ENCODE results near the gene TPM2. TPM values are rescaled to one million over a fixed set of nuclear protein-coding genes. Genes with fewer than 3 reads are reported as not detected.

TPM2 gene
- polyA plus RNA-seq, 1 of the 3 experiments (the other 2 are of a cell fraction) = 620 TPM

GRCh38 chr9:35664531-35665470, 24.9 kb downstream of the TPM2 start, which contains the start of gene ARHGEF39:
ARHGEF39 (minus strand) TSS chr9:35665195; CDS start chr9:35665169, 26 bp downstream.
- Histone ChIP-seq H3K9me3 (no peaks in the 10 kb centered on the region), H3K4me2 (peak within 1 kb of the TSS; percentile 76), H3K79me2 (ENCODE audit: insufficient read depth) (peaks cover 23% of the 10 kb centered on the region), H3K9ac (peak within 1 kb of the TSS; percentile 70; the same call in 1 of the 2 replicates), H2AFZ (ENCODE audit: low read depth) (peak within 1 kb of the TSS; percentile 92), H3K4me1 (ENCODE audit: control insufficient read depth in 1 of 2, insufficient read depth in 2 of 2, low read depth in 1 of 2, low read length in 1 of 2) (peaks cover 0 to 12% of the 10 kb centered on the region in 2 experiments; a peak in 1 of 4 replicates), H4K20me1 (ENCODE audit: insufficient read depth) (no peaks in the 10 kb centered on the region), H3K27ac (ENCODE audit: low read depth in 2 of 2, low read length in 1 of 2) (peak within 1 kb of the TSS; percentile 53 to 80), H3K9me2 (no peaks in the 10 kb centered on the region), H3F3A (replicated peaks; ENCODE audit: insufficient read depth) (peaks cover 31% of the 10 kb centered on the region), H3K27me3 (ENCODE audit: insufficient read depth) (no peaks in the 10 kb centered on the region), H3K36me3 (replicated peaks in 1 of 2; ENCODE audit: control insufficient read depth in 1 of 2, insufficient read depth in 2 of 2, low read length in 1 of 2) (peaks cover 0 to 11% of the 10 kb centered on the region in 2 experiments), H3K4me3 (ENCODE audit: low read depth in 2 of 2, low read length in 1 of 2) (peak within 1 kb of the TSS; percentile 61 to 65)
- TF ChIP-seq FOXM1 (IDR thresholded peaks at IDR 0.05; ENCODE audit: low read depth) (peak; percentile 87), MAX (IDR thresholded peaks at IDR 0.05; ENCODE audit: low read depth) (peak; percentile 96), NRF1 (IDR thresholded peaks at IDR 0.05; ENCODE audit: low read depth, low read length) (peak; percentile 74), RAD21 (IDR thresholded peaks at IDR 0.05; ENCODE audit: low read length) (no peak; the same call in 1 of the 2 replicates), NFIC (IDR thresholded peaks at IDR 0.05; ENCODE audit: borderline replicate concordance) (peak; percentile 38), TEAD4 (IDR thresholded peaks at IDR 0.05; ENCODE audit: borderline replicate concordance, insufficient read depth) (0 out of 2 replicates have a peak, but pooled peaks have one; percentile 37), PBX3 (IDR thresholded peaks at IDR 0.05) (no peak), MXI1 (IDR thresholded peaks at IDR 0.05; ENCODE audit: low read depth, low read length) (peak; percentile 94), SIN3A (IDR thresholded peaks at IDR 0.05; ENCODE audit: borderline replicate concordance, low read depth, low read length) (peak; percentile 78; the same call in 1 of the 2 replicates), CTCF (IDR thresholded peaks at IDR 0.05) (peak; percentile 55), YY1 (IDR thresholded peaks at IDR 0.05; ENCODE audit: low read depth) (0 out of 2 replicates have a peak, but pooled peaks have one; percentile 28), GABPA (IDR thresholded peaks at IDR 0.05; ENCODE audit: low read depth) (peak; percentile 73), TAF1 (IDR thresholded peaks at IDR 0.05; ENCODE audit: borderline replicate concordance, low read depth, low read length) (peak; percentile 50; the same call in 1 of the 2 replicates), USF1 (IDR thresholded peaks at IDR 0.05; ENCODE audit: borderline replicate concordance, low read depth) (no peak), CHD2 (IDR thresholded peaks at IDR 0.05; ENCODE audit: low read length, partially characterized antibody) (peak; percentile 8), ELF1 (IDR thresholded peaks at IDR 0.05) (peak; percentile 81), RXRA (IDR thresholded peaks at IDR 0.05; ENCODE audit: borderline replicate concordance, low read depth) (no peak; the same call in 1 of the 2 replicates), FOXJ3 (CRISPR knock-in tag; IDR thresholded peaks at IDR 0.05) (0 out of 2 replicates have a peak, but pooled peaks have one; percentile 22), EP300 (IDR thresholded peaks at IDR 0.05; ENCODE audit: borderline replicate concordance in 1 of 2, low read depth in 1 of 2, low read length in 1 of 2) (peak in 1 of 2 experiments; percentile 53; a peak in 2 of 4 replicates), POLR2AphosphoS5 (IDR thresholded peaks at IDR 0.05; ENCODE audit: low read depth, low read length) (peak; percentile 73)
- TF ChIP-seq, protein P1, sequence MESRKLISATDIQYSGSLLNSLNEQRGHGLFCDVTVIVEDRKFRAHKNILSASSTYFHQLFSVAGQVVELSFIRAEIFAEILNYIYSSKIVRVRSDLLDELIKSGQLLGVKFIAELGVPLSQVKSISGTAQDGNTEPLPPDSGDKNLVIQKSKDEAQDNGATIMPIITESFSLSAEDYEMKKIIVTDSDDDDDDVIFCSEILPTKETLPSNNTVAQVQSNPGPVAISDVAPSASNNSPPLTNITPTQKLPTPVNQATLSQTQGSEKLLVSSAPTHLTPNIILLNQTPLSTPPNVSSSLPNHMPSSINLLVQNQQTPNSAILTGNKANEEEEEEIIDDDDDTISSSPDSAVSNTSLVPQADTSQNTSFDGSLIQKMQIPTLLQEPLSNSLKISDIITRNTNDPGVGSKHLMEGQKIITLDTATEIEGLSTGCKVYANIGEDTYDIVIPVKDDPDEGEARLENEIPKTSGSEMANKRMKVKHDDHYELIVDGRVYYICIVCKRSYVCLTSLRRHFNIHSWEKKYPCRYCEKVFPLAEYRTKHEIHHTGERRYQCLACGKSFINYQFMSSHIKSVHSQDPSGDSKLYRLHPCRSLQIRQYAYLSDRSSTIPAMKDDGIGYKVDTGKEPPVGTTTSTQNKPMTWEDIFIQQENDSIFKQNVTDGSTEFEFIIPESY (IDR thresholded peaks at IDR 0.05; ENCODE audit: borderline replicate concordance, low read depth) = no peak
- POLR2A ChIA-PET = interaction anchor here (0.6 to 2.8 kb wide), 6 partner anchors 11 to 150 kb away, joined by 3 to 11 read pairs (median 4); partner anchors contain the start of genes CREB3, HINT2 and TLN1
- 15% methylated on average over 35 of the region's 58 CpGs for WGBS (ENCODE audit: low lambda C conversion rate)
- peak; percentile 98 for DNase-seq
- CTCF ChIA-PET = interaction anchor here (0.7 to 3.4 kb wide), 17 partner anchors 8 to 551 kb away, joined by 3 to 30 read pairs (median 4); partner anchors contain the start of genes CA9, CREB3, TLN1 and TPM2

Measured in SK-N-SH (cell line).